Superior temporal gyrus (tissue), 1 donor: ENCODE data around the gene CLASP1.
"Not testable (repeated sequence)": the region's sequence is repeated elsewhere in the genome, so short reads cannot be mapped to it uniquely, and the experiment has no call there.

Experiments used
- DNase-seq: peaks from one replicate; pipeline ENCODE4 v3.0.0-alpha.2; 2016; ENCODE audit errors: extremely low spot score

Gene CLASP1

GRCh38 chr2:121324601-121325000 is 324.7 kb downstream of the CLASP1 start:
- DNase-seq = no peak

- DNase-seq = no peak
These were observed 327.8 kb downstream of the CLASP1 start for GRCh38 chr2:121321476-121321875.

- no peak for DNase-seq
These were observed 329.3 kb downstream of the CLASP1 start for GRCh38 chr2:121319941-121320340.

GRCh38 chr2:121316986-121317385 is 332.3 kb downstream of the CLASP1 start:
- no peak for DNase-seq

GRCh38 chr2:121313701-121314100 is 335.6 kb downstream of the CLASP1 start:
- not testable (repeated sequence) for DNase-seq

- no peak for DNase-seq
These were observed 339.5 kb downstream of the CLASP1 start for GRCh38 chr2:121309801-121310200.

- DNase-seq = no peak
These were observed 339.9 kb downstream of the CLASP1 start for GRCh38 chr2:121309323-121309722.

- no peak for DNase-seq
These were observed 342.2 kb downstream of the CLASP1 start for GRCh38 chr2:121307048-121307447.

GRCh38 chr2:121304941-121305340 is 344.3 kb downstream of the CLASP1 start:
- no peak for DNase-seq

GRCh38 chr2:121303531-121304263 is 345.6 kb downstream of the CLASP1 start:
- DNase-seq = no peak

- DNase-seq = not testable (repeated sequence)
These were observed 348.1 kb downstream of the CLASP1 start for GRCh38 chr2:121301190-121301589.

GRCh38 chr2:121298476-121298875 is 350.8 kb downstream of the CLASP1 start:
- DNase-seq = no peak

- DNase-seq = not testable (repeated sequence)
These were observed 351.4 kb downstream of the CLASP1 start for GRCh38 chr2:121297866-121298265.

- peak; percentile 69 for DNase-seq
These were observed 351.9 kb downstream of the CLASP1 start for GRCh38 chr2:121297217-121297830.

- no peak for DNase-seq
These were observed 353.2 kb downstream of the CLASP1 start for GRCh38 chr2:121295911-121296650.

GRCh38 chr2:121294881-121295840 is 354.1 kb downstream of the CLASP1 start:
- DNase-seq = no peak

GRCh38 chr2:121293450-121294325 is 355.6 kb downstream of the CLASP1 start:
- DNase-seq = no peak

- no peak for DNase-seq
These were observed 358.0 kb downstream of the CLASP1 start for GRCh38 chr2:121291251-121291580.

GRCh38 chr2:121289271-121289670 is 360.0 kb downstream of the CLASP1 start:
- DNase-seq = no peak

- DNase-seq = no peak
These were observed 360.6 kb downstream of the CLASP1 start for GRCh38 chr2:121288454-121289231.
